ENCODE results near the gene NOTCH4. TPM values are rescaled to one million over a fixed set of nuclear protein-coding genes. Genes with fewer than 3 reads are reported as not detected.
"Not testable (repeated sequence)": the region's sequence is repeated elsewhere in the genome, so short reads cannot be mapped to it uniquely, and the experiment has no call there.

The NOTCH4 gene
- total RNA-seq, 2 donors from 2014 or later: 0.60 to 1.0 TPM

DNA sequence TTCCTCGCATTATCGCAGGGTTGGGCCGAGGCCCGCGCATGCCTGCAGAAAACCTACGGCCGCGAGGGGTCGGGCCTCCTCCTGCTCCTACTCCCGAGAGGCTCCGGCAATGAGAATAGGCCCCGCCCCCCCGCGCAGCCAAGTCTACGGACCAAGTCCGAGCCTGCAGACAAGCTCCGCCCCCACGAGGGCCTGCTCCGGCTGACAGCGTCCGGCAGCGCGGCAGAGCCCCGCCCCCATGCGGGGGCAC is 28.3 kb downstream of the NOTCH4 start:
- Mint-ChIP-seq H3K4me1 (peaks cover 42% of the 10 kb centered on the region), H3K36me3 (ENCODE audit: low read depth) (peaks cover 7% of the 10 kb centered on the region), H3K27ac (peak overlapping the region; percentile 94), H3K27me3 (no peaks in the 10 kb centered on the region), H3K4me3 (peak overlapping the region; percentile 92)
- H3K9me3 ChIP-seq (ENCODE audit: control insufficient read depth, low read length, poor library complexity, severe bottlenecking): no peaks in the 10 kb centered on the region
- DNase-seq (peak; percentile 96 to 100 (median 99)), ATAC-seq (peak; percentile 83)

DNA sequence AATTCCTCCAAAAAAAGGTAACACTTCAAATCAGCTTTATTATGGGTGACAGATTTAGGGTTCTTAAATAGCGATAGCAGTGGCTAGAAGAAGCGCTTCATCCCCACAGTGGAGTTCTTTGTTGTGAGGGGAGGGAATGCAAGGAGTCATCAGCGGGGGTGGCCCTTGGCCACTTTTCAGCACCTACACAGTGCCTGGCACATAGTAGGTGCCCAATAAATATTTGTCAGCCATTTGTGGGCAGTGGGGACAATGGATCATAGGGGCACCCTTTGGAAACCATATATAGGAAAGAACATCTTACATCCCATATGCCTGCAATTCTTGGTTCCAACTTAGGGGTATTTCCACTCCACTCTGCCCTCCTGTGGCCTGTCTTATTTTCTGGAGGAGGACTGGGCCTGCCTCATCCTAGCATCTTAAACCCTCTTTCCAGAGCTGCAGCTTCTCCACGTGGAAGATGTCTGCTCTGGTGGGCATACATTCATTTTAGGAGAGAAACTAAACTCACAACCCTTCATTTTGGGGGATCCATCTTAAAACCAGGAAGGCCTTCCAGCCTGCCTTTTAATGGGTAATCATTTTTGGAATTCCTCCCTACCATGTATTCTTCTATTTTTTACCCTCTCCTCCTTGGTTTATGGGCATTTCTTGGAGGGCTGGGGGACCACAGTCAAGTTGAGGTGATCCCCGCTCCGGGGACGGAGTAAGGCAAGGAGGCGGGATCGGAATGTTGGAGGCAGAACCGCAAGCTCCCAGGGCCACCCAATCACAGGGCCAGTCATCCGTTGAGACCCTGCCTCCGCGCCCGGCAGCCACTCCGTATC is 28.8 kb downstream of the NOTCH4 start:
- Mint-ChIP-seq H3K27ac (peak overlapping the region; percentile 94), H3K36me3 (ENCODE audit: low read depth) (peaks cover 7% of the 10 kb centered on the region), H3K4me1 (peaks cover 42% of the 10 kb centered on the region), H3K4me3 (peak overlapping the region; percentile 92), H3K27me3 (no peaks in the 10 kb centered on the region)
- ATAC-seq: no peak
- DNase-seq: no peak
- H3K9me3 ChIP-seq (ENCODE audit: control insufficient read depth, low read length, poor library complexity, severe bottlenecking): no peaks in the 10 kb centered on the region

DNA sequence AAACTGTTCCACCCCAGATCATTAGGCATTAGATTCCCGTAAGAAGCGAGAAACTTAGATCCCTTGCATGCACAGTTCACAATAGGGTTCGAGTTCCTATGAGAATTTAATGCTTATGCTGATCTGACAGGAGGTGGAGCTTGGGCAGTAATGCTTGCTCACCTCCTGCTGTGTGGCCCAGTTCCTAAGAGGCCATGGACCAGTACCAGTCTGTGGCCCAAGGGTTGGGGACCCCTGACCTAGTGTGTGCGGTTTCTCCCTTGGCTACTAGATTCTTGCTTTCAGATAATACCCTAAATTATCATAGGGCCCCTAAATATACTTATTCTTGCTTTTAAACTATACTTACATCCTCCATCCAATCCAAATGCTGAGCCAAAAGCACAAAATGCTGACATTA is 29.5 kb downstream of the NOTCH4 start:
- no peak for ATAC-seq
- H3K4me3 Mint-ChIP-seq: peak overlapping the region; percentile 92
- H3K4me1 Mint-ChIP-seq: peaks cover 43% of the 10 kb centered on the region
- no peaks in the 10 kb centered on the region for H3K27me3 Mint-ChIP-seq
- DNase-seq: no peak
- H3K36me3 Mint-ChIP-seq (ENCODE audit: low read depth): peaks cover 7% of the 10 kb centered on the region
- H3K27ac Mint-ChIP-seq: peak overlapping the region; percentile 94
- H3K9me3 ChIP-seq (ENCODE audit: control insufficient read depth, low read length, poor library complexity, severe bottlenecking): no peaks in the 10 kb centered on the region

DNA sequence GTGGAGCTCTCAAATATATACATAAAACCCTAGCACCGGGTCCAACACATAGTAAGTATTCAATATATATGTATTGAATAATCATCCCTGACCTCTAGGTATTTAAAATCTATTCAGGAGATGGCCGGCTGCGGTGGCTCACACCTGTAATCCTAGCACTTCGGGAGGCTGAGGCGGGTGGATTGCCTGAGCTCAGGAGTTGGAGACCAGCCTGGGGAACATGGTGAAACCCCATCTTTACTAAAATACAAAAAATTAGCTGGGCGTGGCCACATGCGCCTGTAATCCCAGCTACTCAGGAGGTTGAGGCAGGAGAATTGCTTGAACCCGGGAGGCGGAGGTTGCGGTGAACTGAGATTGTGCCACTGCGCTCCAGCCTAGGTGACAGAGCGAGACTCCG is 30.8 kb downstream of the NOTCH4 start:
- Mint-ChIP-seq H3K4me1 (peaks cover 52% of the 10 kb centered on the region), H3K27ac (peak overlapping the region; percentile 98), H3K4me3 (peak overlapping the region; percentile 99), H3K36me3 (ENCODE audit: low read depth) (peaks cover 12% of the 10 kb centered on the region)
- DNase-seq; H3K27me3 Mint-ChIP-seq; ATAC-seq; H3K9me3 ChIP-seq (ENCODE audit: control insufficient read depth, low read length, poor library complexity, severe bottlenecking): not testable (repeated sequence)

DNA sequence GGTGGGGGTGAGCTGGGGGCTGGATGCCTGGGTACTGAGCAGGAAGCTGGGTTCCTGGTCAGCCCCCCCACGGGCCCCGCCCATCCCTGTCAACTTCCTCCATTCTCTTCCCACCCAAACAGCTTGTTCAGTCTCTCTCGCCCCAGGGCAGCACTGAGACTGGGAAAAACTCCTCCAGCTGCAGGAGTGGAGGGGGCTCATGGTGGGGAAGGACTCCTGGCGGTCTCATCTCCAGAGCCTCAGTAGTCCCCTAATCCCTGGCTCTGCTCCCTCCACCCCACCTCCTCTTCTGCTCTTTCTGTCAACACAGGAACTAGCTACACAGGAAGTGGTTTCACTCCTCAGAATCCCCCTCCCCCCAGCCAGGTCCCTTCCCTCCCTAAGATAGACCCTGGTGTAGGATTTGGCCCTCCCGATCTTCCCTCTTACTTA is 31.2 kb downstream of the NOTCH4 start, which contains the start of gene GPSM3:
Gene GPSM3, minus strand, starts transcription at position 36 of the 432 bp plus-strand sequence. CDS start 130 bp downstream, outside the sequence.
- peak in 1 of 3 donors; percentile 44 for DNase-seq
- H3K27ac Mint-ChIP-seq: peak within 1 kb of the TSS; percentile 98
- ATAC-seq: no peak

DNA sequence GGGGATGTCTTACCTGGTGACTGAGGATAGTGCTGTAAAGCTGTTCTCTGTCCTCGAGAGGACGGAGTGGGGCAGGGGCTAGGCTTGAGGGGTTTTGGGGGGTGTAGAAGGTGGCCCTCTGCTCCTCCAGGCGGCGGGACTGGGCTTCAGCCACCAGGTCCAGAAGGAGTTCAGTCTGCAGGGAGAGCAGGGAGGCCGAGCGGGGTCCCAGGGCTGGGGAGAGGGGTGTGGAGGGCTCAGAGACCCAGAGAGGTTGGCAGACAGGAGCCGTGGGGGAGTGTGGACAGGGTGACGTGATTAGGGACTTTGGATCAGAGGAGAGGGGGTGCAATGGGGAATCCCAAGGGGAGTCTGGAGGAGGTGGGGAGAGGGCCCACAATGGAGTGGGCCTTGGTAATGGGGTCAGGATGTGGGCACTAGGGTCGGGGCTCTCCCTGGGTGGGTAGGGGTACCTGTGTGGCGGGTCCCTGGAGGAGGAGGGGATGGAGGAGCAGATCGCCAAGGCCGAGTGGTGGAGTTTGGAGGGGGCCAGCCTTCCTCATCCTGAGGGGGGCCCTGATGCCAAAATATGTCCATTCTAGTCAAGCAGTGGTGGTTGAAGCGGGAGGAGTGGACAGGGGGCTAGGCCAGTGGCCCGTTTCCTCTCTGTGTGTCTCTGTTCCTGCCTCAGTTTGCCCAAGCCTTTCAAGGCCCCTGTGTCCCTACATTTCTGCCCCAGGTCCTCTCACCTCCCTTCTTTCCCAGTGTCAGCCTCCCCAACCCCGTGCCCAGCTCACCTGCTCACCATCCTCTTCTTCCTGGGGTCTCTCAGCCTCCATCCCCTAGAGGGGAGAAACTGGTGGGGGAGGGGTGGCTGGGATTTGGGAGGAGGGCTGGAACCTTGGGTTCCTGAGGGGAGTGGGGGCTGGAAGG is 31.9 kb downstream of the NOTCH4 start:
- DNase-seq: peak in 1 of 3 donors; percentile 45
- H3K27me3 Mint-ChIP-seq: no peaks in the 10 kb centered on the region
- peak overlapping the region; percentile 99 for H3K4me3 Mint-ChIP-seq
- ATAC-seq: no peak
- H3K36me3 Mint-ChIP-seq (ENCODE audit: low read depth): peaks cover 12% of the 10 kb centered on the region
- H3K9me3 ChIP-seq (ENCODE audit: control insufficient read depth, low read length, poor library complexity, severe bottlenecking): no peaks in the 10 kb centered on the region
- peak overlapping the region; percentile 98 for H3K27ac Mint-ChIP-seq
- H3K4me1 Mint-ChIP-seq: peaks cover 60% of the 10 kb centered on the region

More for the DNA sequence above, 31.2 kb downstream of the NOTCH4 start, which contains the start of gene GPSM3:
- no peaks in the 10 kb centered on the region for H3K9me3 ChIP-seq (ENCODE audit: control insufficient read depth, low read length, poor library complexity, severe bottlenecking)
- peak within 1 kb of the TSS; percentile 99 for H3K4me3 Mint-ChIP-seq
- H3K36me3 Mint-ChIP-seq (ENCODE audit: low read depth): peaks cover 12% of the 10 kb centered on the region
- H3K4me1 Mint-ChIP-seq: peaks cover 55% of the 10 kb centered on the region
- no peaks in the 10 kb centered on the region for H3K27me3 Mint-ChIP-seq

DNA sequence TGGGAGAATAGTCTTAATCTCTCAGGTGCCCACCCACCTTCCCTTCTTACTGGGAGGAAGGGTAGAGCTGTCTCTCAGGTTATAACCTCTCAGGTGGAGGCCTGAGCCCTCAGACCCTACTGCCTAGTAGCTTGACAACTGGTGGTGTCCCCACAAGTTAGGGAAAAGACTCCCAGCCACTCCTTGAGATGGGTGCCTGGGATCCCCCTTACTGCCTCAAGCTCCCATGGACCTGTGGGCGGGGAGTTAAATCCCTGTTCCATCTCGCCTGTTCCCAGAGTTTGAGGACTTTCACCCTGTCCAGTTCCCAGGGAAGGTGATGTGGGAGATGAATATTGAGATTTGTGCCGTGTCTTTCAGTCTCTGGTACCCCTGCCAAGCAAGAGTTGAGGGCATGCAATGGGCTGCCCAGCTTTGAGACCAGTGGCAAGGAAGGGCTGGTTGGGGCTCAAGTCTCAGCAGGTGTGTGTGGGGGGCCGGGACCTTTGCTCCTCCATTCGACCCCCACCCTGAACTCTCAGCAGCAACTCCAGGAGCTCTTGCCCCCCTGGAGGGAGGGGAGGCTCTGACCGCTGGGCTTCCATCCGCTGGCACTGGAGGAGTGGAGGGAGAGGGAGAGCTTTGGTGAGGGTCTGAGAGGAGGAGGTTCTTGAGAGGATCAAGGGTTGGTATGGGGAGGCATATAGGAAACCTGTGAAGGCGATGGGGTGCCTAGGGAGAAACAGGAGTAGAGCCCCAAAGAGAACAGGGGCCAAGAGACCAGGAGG is 32.8 kb downstream of the NOTCH4 start:
- H3K4me3 Mint-ChIP-seq: peak overlapping the region; percentile 99
- H3K9me3 ChIP-seq (ENCODE audit: control insufficient read depth, low read length, poor library complexity, severe bottlenecking): no peaks in the 10 kb centered on the region
- H3K36me3 Mint-ChIP-seq (ENCODE audit: low read depth): peaks cover 16% of the 10 kb centered on the region
- no peak for ATAC-seq
- H3K27ac Mint-ChIP-seq: peak overlapping the region; percentile 98
- no peak for DNase-seq
- peaks cover 62% of the 10 kb centered on the region for H3K4me1 Mint-ChIP-seq
- H3K27me3 Mint-ChIP-seq: no peaks in the 10 kb centered on the region

DNA sequence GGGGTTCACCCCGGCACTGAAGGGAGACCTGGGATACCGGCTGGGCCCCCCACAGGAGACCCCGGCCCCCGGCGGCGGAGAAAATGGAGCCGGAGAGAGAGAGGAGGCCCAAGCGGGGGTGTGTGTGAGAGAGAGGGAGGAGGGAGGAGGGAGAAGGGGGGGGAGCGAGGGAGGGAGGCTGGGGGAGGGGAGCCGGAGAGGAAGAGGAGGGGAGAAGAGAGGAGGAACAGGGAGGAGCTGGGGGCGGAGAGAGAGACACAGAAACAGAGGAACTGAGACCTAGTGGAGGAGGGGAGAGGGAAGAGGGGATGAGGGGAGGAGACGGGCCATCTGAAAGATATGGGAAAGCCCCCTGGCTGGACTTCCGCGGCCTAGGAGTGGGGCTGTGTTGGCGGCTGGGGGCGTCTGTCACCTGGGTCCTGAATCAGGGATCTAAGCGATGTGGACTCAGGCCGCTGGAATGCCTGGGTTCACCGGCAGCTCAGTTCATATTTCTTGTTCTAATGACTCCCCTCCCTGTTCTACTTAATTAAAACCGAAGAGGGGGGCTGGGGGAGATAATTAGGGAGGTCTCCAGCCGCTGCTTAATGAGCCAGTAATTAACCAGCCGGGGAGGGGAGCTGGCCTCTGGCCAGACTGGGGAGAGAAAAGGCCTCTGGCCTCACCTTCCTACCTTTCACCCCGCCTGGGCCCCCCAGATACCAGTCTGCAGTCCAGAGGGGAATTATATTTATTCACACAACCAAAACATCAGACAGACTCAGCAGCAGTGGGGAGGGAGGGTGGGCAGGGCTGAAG is 33.6 kb downstream of the NOTCH4 start, which contains the start of gene PBX2:
Gene PBX2, minus strand, starts transcription at position 149 of the 798 bp plus-strand sequence. CDS start 287 bp downstream, outside the sequence.
- H3K27me3 Mint-ChIP-seq: no peaks in the 10 kb centered on the region
- peak; percentile 47 to 73 (median 65) for DNase-seq
- peak within 1 kb of the TSS; percentile 98 for H3K27ac Mint-ChIP-seq
- H3K9me3 ChIP-seq (ENCODE audit: control insufficient read depth, low read length, poor library complexity, severe bottlenecking): no peaks in the 10 kb centered on the region
- peak within 1 kb of the TSS; percentile 99 for H3K4me3 Mint-ChIP-seq
- peaks cover 20% of the 10 kb centered on the region for H3K36me3 Mint-ChIP-seq (ENCODE audit: low read depth)
- peaks cover 65% of the 10 kb centered on the region for H3K4me1 Mint-ChIP-seq
- peak; percentile 63 for ATAC-seq

DNA sequence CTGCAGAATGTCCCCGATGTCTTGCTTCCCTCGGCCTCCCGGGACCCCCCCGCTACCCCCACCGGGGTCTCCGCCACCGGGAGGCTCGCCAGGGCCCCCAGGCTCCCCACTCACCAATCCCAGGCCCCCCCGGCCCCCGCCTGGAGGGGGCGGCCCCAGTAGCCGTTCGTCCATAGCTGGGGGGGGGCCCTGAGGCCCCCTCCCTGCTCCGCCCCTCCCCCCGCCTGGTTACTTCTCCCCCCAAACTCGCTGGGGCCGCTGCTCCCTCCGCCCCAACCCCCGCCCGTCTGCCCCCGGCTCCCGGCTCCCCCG is 34.2 kb downstream of the NOTCH4 start:
- H3K27me3 Mint-ChIP-seq: no peaks in the 10 kb centered on the region
- DNase-seq (no peak), ATAC-seq (no peak)
- peaks cover 20% of the 10 kb centered on the region for H3K36me3 Mint-ChIP-seq (ENCODE audit: low read depth)
- H3K27ac Mint-ChIP-seq: peak overlapping the region; percentile 98
- peak overlapping the region; percentile 99 for H3K4me3 Mint-ChIP-seq
- no peaks in the 10 kb centered on the region for H3K9me3 ChIP-seq (ENCODE audit: control insufficient read depth, low read length, poor library complexity, severe bottlenecking)
- peaks cover 60% of the 10 kb centered on the region for H3K4me1 Mint-ChIP-seq

DNA sequence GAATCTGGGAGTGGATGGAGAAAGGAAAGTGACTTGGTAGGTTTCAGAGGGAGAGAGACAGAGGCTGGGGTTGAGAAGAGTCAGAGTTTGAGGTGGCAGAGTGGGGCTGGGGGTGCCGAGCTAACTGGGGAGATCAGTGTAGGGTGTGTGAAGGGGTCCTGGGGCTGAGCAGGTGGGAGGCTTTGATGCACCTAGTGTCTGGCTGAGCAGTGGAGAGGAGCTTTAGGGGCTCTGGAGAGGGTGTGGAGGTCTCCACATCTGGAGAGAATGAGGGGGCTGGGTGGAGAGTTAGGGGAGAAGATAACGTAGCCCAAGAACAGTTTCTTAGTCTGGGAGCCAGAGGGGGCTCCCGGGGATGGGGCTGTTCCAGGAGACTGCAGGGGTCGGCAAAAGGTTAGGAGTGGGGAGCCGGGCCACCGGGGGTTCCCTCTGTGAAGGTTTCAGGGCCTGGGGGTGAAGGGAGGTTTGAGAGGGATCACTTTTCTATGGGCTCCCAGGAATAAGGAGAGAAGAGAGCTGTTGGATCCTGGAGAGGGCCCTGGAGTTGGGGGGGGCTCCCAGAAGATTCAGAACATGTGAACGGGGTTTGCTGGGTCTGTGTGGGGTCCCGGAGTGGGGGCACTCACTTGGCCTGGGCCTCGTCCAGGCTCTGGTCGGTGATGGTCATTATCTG is 34.7 kb downstream of the NOTCH4 start:
- no peak for ATAC-seq
- no peaks in the 10 kb centered on the region for H3K9me3 ChIP-seq (ENCODE audit: control insufficient read depth, low read length, poor library complexity, severe bottlenecking)
- no peak for DNase-seq
- Mint-ChIP-seq H3K27me3 (no peaks in the 10 kb centered on the region), H3K27ac (peak overlapping the region; percentile 98), H3K4me3 (peak overlapping the region; percentile 98), H3K4me1 (peaks cover 57% of the 10 kb centered on the region), H3K36me3 (ENCODE audit: low read depth) (peaks cover 20% of the 10 kb centered on the region)

DNA sequence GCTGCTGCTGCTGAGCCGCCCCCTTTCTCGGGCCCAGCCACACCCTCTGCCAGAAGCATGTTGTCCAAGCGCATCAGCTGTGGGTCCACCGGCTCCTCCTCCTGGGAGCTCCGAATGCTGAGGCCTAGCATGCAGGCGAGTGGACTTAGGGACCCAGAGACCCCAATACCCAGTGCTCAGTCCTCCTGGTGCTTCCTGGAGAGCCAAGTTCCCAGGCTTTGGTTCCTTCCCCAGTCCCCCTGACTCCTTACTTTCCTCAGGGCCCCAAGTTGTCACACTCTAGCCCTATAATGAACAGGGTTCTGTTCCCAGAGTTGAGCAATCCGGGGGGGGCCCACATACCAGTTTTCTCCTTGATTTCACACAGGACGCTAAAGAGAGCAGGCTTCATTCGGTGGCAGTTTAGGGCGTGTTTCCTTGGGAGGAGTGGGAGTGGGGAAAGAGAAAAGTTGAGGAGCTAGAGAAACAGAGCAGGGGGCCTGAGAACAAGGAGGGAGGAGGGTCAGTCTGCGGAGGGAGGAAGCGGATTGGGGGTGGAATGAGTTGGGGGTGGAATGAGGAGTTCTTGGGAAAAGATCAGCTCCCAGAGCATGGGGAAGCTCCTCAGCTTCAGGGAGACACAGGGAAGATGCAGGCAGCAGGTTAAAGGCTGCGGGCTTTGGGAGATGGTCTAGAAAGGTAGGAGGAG is 35.3 kb downstream of the NOTCH4 start:
- Mint-ChIP-seq H3K36me3 (ENCODE audit: low read depth) (peaks cover 20% of the 10 kb centered on the region), H3K27me3 (no peaks in the 10 kb centered on the region), H3K4me3 (peak overlapping the region; percentile 98), H3K4me1 (peaks cover 53% of the 10 kb centered on the region), H3K27ac (peak overlapping the region; percentile 98)
- ATAC-seq: no peak
- no peak for DNase-seq
- no peaks in the 10 kb centered on the region for H3K9me3 ChIP-seq (ENCODE audit: control insufficient read depth, low read length, poor library complexity, severe bottlenecking)
